Measurements from ENCODE around the gene UBE3A. TPM values are rescaled to one million over a fixed set of nuclear protein-coding genes. Genes with fewer than 3 reads are reported as not detected.

The UBE3A gene
- total RNA-seq, 2 donors from 2014 or later = 26.7 to 38.9 TPM

- no peak overlapping the region for H3K4me3 ChIP-seq
- H3K9me3 ChIP-seq = no peaks in the 10 kb centered on the region
- no peak overlapping the region for H3K27ac ChIP-seq
- H3K36me3 ChIP-seq (replicated peaks in 1 of 2; ENCODE audit: insufficient read depth in 1 of 2, low read depth in 2 of 2) = peaks cover 0 to 4% of the 10 kb centered on the region in 2 donors
- TF ChIP-seq CTCF (IDR thresholded peaks at IDR 0.05) = no peak
- no peak for TF ChIP-seq POLR2A (IDR thresholded peaks at IDR 0.05)
- H3K27me3 ChIP-seq = no peaks in the 10 kb centered on the region
- ATAC-seq (no peak), DNase-seq (no peak)
- intact Hi-C loops (cut with DNase I) = no loop called here
- peaks cover 16% of the 10 kb centered on the region for H3K4me1 ChIP-seq
Measured at GRCh38 chr15:25401501-25401900, 37.3 kb downstream of the UBE3A start.

- Histone ChIP-seq H3K36me3 (replicated peaks in 1 of 2; ENCODE audit: insufficient read depth in 1 of 2, low read depth in 2 of 2) (peaks cover 0 to 2% of the 10 kb centered on the region in 2 donors), H3K27me3 (no peaks in the 10 kb centered on the region), H3K4me3 (no peak overlapping the region), H3K4me1 (peaks cover 11% of the 10 kb centered on the region), H3K9me3 (no peaks in the 10 kb centered on the region), H3K27ac (no peak overlapping the region)
- ATAC-seq = no peak
- DNase-seq = no peak
- TF ChIP-seq CTCF (IDR thresholded peaks at IDR 0.05) (no peak), POLR2A (IDR thresholded peaks at IDR 0.05) (no peak)
- intact Hi-C loops (cut with DNase I) = no loop called here
Measured at GRCh38 chr15:25397100-25397499, 41.7 kb downstream of the UBE3A start.

GRCh38 chr15:25394898-25395297 is 43.9 kb downstream of the UBE3A start:
- no peak for TF ChIP-seq POLR2A (IDR thresholded peaks at IDR 0.05)
- TF ChIP-seq CTCF (IDR thresholded peaks at IDR 0.05) = no peak
- WGBS, 2 donors = 90% methylated on average over 2 of the region's 2 CpGs

GRCh38 chr15:25392806-25393205 is 46.0 kb downstream of the UBE3A start:
- no peak for DNase-seq
- Histone ChIP-seq H3K27ac (no peak overlapping the region), H3K36me3 (replicated peaks in 1 of 2; ENCODE audit: insufficient read depth in 1 of 2, low read depth in 2 of 2) (no peaks in the 10 kb centered on the region), H3K27me3 (no peaks in the 10 kb centered on the region), H3K9me3 (no peaks in the 10 kb centered on the region), H3K4me3 (no peak overlapping the region), H3K4me1 (peaks cover 11% of the 10 kb centered on the region)
- ATAC-seq = no peak
- WGBS, 2 donors = 97% methylated on average over 3 of the region's 3 CpGs
- no peak for TF ChIP-seq POLR2A (IDR thresholded peaks at IDR 0.05)
- no peak for TF ChIP-seq CTCF (IDR thresholded peaks at IDR 0.05)
- intact Hi-C loops (cut with DNase I) = no loop called here

More at GRCh38 chr15:25394898-25395297, 43.9 kb downstream of the UBE3A start:
- peaks cover 11% of the 10 kb centered on the region for H3K4me1 ChIP-seq
- no peaks in the 10 kb centered on the region for H3K27me3 ChIP-seq
- intact Hi-C loops (cut with DNase I) = no loop called here
- no peak for DNase-seq
- ATAC-seq = no peak
- H3K9me3 ChIP-seq = no peaks in the 10 kb centered on the region
- no peak overlapping the region for H3K4me3 ChIP-seq
- H3K27ac ChIP-seq = no peak overlapping the region
- H3K36me3 ChIP-seq (replicated peaks in 1 of 2; ENCODE audit: insufficient read depth in 1 of 2, low read depth in 2 of 2) = no peaks in the 10 kb centered on the region

- ATAC-seq (no peak), DNase-seq (no peak)
- Histone ChIP-seq H3K4me3 (no peak overlapping the region), H3K9me3 (no peaks in the 10 kb centered on the region), H3K27me3 (no peaks in the 10 kb centered on the region), H3K27ac (no peak overlapping the region), H3K36me3 (replicated peaks in 1 of 2; ENCODE audit: insufficient read depth in 1 of 2, low read depth in 2 of 2) (no peaks in the 10 kb centered on the region), H3K4me1 (peaks cover 5% of the 10 kb centered on the region)
- TF ChIP-seq CTCF (IDR thresholded peaks at IDR 0.05) = no peak
- TF ChIP-seq POLR2A (IDR thresholded peaks at IDR 0.05) = no peak
- 81 to 89% methylated on average over 4 of the region's 4 CpGs for WGBS, 2 donors
- intact Hi-C loops (cut with DNase I) = no loop called here
Measured at GRCh38 chr15:25391971-25392721, 46.7 kb downstream of the UBE3A start.

All from body of pancreas (tissue), 4 donors.